GM21529 (cell line): ENCODE data around the gene FMNL3.

Source experiments
- ATAC-seq: cut with Tn5 transposase; IDR thresholded peaks from one replicate; pipeline ENCODE4 v1.9.1; 2021; ENCODE audit not compliant: unreplicated experiment

The FMNL3 gene

GRCh38 chr12:49652921-49653520 lies 54.2 kb downstream of the FMNL3 start:
- no peak for ATAC-seq

- ATAC-seq = no peak
These were observed 55.4 kb downstream of the FMNL3 start for GRCh38 chr12:49651855-49652254.

- ATAC-seq = no peak
These were observed 57.3 kb downstream of the FMNL3 start for GRCh38 chr12:49649892-49650291.

GRCh38 chr12:49649445-49649844 lies 57.8 kb downstream of the FMNL3 start:
- no peak for ATAC-seq

- ATAC-seq = no peak
These were observed 58.5 kb downstream of the FMNL3 start for GRCh38 chr12:49648712-49649003.

- no peak for ATAC-seq
These were observed 59.1 kb downstream of the FMNL3 start for GRCh38 chr12:49647827-49648711.

- no peak for ATAC-seq
These were observed 60.1 kb downstream of the FMNL3 start for GRCh38 chr12:49646871-49647654.

- no peak for ATAC-seq
These were observed 60.8 kb downstream of the FMNL3 start for GRCh38 chr12:49646331-49646830.

GRCh38 chr12:49645146-49646039 lies 61.8 kb downstream of the FMNL3 start:
- ATAC-seq = no peak

- no peak for ATAC-seq
These were observed 62.6 kb downstream of the FMNL3 start for GRCh38 chr12:49644620-49644994.

- ATAC-seq = no peak
These were observed 63.1 kb downstream of the FMNL3 start for GRCh38 chr12:49643961-49644619.

GRCh38 chr12:49643135-49643534 lies 64.1 kb downstream of the FMNL3 start:
- ATAC-seq = no peak

GRCh38 chr12:49642370-49642802 lies 64.8 kb downstream of the FMNL3 start:
- no peak for ATAC-seq

- no peak for ATAC-seq
These were observed 65.3 kb downstream of the FMNL3 start for GRCh38 chr12:49641748-49642369.

GRCh38 chr12:49636979-49637755 lies 70.0 kb downstream of the FMNL3 start:
- ATAC-seq = peak; percentile 66

GRCh38 chr12:49636574-49636973 lies 70.6 kb downstream of the FMNL3 start:
- no peak for ATAC-seq

- ATAC-seq = no peak
These were observed 71.5 kb downstream of the FMNL3 start for GRCh38 chr12:49635656-49636055.

- ATAC-seq = no peak
These were observed 72.2 kb downstream of the FMNL3 start for GRCh38 chr12:49635036-49635435.
